Ovary (tissue), 9 donors: ENCODE results near the gene SELENOW. TPM values are rescaled to one million over a fixed set of nuclear protein-coding genes. Genes with fewer than 3 reads are reported as not detected.
A peak's percentile ranks its signal among the peaks of the same experiment; 100 is the strongest.
"Not testable (repeated sequence)": the region's sequence is repeated elsewhere in the genome, so short reads cannot be mapped to it uniquely, and the experiment has no call there.

ENCODE experiments used
- DNase-seq, 5 donors: peaks; one replicate each; pipeline ENCODE4 v3.0.0-alpha.2; 2019 to 2020
- H3K27ac ChIP-seq, 2 donors: fragments of 200-600 bp; one replicate each; pipeline versions ENCODE4 v1.5.1 to v1.8.0; 2019 to 2022
- H3K27me3 ChIP-seq: fragments of 200-600 bp; one replicate; pipeline ENCODE4 v1.8.0; 2022
- H3K36me3 ChIP-seq: fragments of 200-600 bp; sonication (generic); one replicate; pipeline ENCODE4 v1.5.1; 2019
- H3K4me1 ChIP-seq: one replicate; pipeline ENCODE4 v1.8.1; 2013; ENCODE audit warnings: mild to moderate bottlenecking, moderate library complexity; ENCODE audit not compliant: insufficient read depth
- H3K4me3 ChIP-seq: fragments of 200-600 bp; sonication (generic); one replicate; pipeline ENCODE4 v1.5.1; 2017
- H3K9me3 ChIP-seq, 2 donors: fragments of 200-600 bp in 1 of 2; sonication (generic) in 1 of 2; one replicate each; pipeline versions ENCODE4 v1.5.1 to v1.8.1; 2013 to 2019; ENCODE audit warnings: mild to moderate bottlenecking in 1 of 2, moderate library complexity in 1 of 2
- CTCF ChIP-seq, 3 donors: fragments of 450-650 bp in 2 of 3; fragments of 200-600 bp in 1 of 3; IDR thresholded peaks; one replicate each; pipeline versions ENCODE4 v1.5.1 to v1.8.0; 2016 to 2022; ENCODE audit warnings: antibody characterized with exemption in 3 of 3, mild to moderate bottlenecking in 1 of 3
- EP300 ChIP-seq: sonication (generic); formaldehyde crosslinking; IDR thresholded peaks from one replicate; pipeline ENCODE4 v1.6.1; 2017; ENCODE audit warnings: antibody characterized with exemption
- POLR2A ChIP-seq: fragments of 450-650 bp; IDR thresholded peaks from one replicate; pipeline ENCODE4 v1.6.1; 2017; ENCODE audit warnings: antibody characterized with exemption, mild to moderate bottlenecking, moderate library complexity
- WGBS, 3 donors: extraction: QIAGEN DNeasy Blood & Tissue Kit in 1 of 3; methylation state at CpG; one replicate each; pipeline versions ENCODE4 v1.1.5 to v1.1.7; 2013 to 2017; 5-methylcytosine and 5-hydroxymethylcytosine counted together
- intact Hi-C, 4 donors: fragments of 100-400 bp; cut with DNase I; formaldehyde crosslinking; loops; one replicate each; pipeline versions ENCODE4 v1.11.0 to v1.15.1; 2022 to 2023
- polyA plus RNA-seq, 2 donors: library from polyadenylated mRNA; stranded (reverse); fragments of 200-250 nt in 1 of 2; fragments of 350-450 nt in 1 of 2; fragmentation: Illumina TruSeq in 1 of 2; extraction: RNeasy Lipid Tissue Mini Kit (QIAGEN cat#74804) in 1 of 2; gene quantifications; one replicate each; pipeline ENCODE4 v1.2.3, GENCODE V29; 2013 to 2014
- total RNA-seq, 7 donors: library from RNA; depleted of rRNA in 2 of 7; stranded (reverse); fragments of >200 nt in 2 of 7; fragmentation: NEBNext Ultra II Directional in 3 of 7; extraction: Animal tissue kit (Norgen Biotek cat#: 25700) in 3 of 7; gene quantifications; one replicate each; pipeline versions ENCODE4 v1.1.0 to v1.2.4, GENCODE V29; 2016 to 2023
- donor health status: DM: no; HTN: no; CAD: no; lungs with moderate emphysema.
- donor health status: DM: no; HTN: no; CAD: no.
- donor health status: Bipolar disorder and iron deficiency.
- donor health status: DM: yes; HTN: yes; CAD: no.
- donor health status: DM: no; HTN: no; CAD: no.
- donor health status: DM: yes; HTN: yes; CAD: no.

Gene SELENOW
- total and polyA plus RNA-seq, 9 donors = 169 to 412 (median 257) TPM

- DNase-seq = no peak
- TF ChIP-seq EP300 = no peak
- TF ChIP-seq CTCF (IDR thresholded peaks at IDR 0.05) = no peak
- no peak for TF ChIP-seq POLR2A
- H3K27ac ChIP-seq = no peak overlapping the region
- 87 to 89% (median 88%) methylated on average over 6 of the region's 6 CpGs for WGBS, 3 donors
- no peaks in the 10 kb centered on the region for H3K4me1 ChIP-seq
- H3K36me3 ChIP-seq = no peaks in the 10 kb centered on the region
- no peaks in the 10 kb centered on the region for H3K9me3 ChIP-seq
- no peak overlapping the region for H3K4me3 ChIP-seq
- intact Hi-C loops = no loop called here
- H3K27me3 ChIP-seq = no peaks in the 10 kb centered on the region
These were observed 27.9 kb downstream of the SELENOW start for GRCh38 chr19:47806435-47806834.

DNA sequence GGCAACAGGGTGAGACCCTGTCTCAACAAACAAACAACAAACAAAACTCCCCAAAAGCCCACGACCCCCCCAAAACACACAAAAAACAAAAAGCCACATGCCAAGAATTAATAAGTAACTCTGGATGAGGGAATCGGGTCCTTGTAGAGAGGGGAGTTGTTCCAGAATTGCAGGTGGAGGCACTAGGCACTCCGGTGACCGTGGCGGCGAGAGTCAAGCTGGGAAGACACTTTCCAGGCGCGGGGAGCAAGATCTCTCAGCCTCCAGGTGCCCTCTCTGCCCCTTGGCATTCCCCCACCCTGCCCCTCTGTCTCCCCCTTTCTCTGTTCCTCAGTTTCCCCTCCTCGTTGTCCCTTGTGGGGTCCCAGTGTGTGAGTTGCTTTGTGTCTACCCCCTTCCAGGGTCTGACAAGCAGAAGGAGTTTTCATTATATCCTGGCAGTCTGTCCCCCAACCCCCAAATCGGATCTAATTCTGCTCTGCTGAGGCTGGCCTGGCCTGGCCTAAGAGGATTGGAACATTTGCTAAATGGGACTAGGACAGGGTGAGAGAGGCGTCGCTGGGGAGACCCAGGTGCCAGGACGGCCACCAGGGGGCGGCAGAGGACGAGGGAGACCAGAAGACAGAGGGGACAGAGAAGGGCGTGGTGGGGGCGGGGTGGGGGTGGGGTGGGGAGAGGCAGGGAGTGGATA lies 34.9 kb downstream of the SELENOW start:
- DNase-seq = peak; percentile 28 to 68 (median 52)
- no peak overlapping the region for H3K27ac ChIP-seq

GRCh38 chr19:47813995-47814328 lies 35.5 kb downstream of the SELENOW start:
- WGBS, 3 donors = 58 to 60% (median 58%) methylated on average over 7 of the region's 7 CpGs
- TF ChIP-seq POLR2A (no peak), EP300 (no peak)
- no peak for DNase-seq
- H3K9me3 ChIP-seq = no peaks in the 10 kb centered on the region
- H3K36me3 ChIP-seq = no peaks in the 10 kb centered on the region
- no peak overlapping the region for H3K27ac ChIP-seq
- H3K4me1 ChIP-seq = no peaks in the 10 kb centered on the region
- intact Hi-C loops = no loop called here
- H3K27me3 ChIP-seq = no peaks in the 10 kb centered on the region
- H3K4me3 ChIP-seq = no peak overlapping the region

More for the DNA sequence above, 34.9 kb downstream of the SELENOW start:
- Histone ChIP-seq H3K4me3 (no peak overlapping the region), H3K36me3 (no peaks in the 10 kb centered on the region), H3K4me1 (no peaks in the 10 kb centered on the region), H3K9me3 (no peaks in the 10 kb centered on the region), H3K27me3 (no peaks in the 10 kb centered on the region)
- 36 to 41% (median 37%) methylated on average over 17 of the region's 17 CpGs for WGBS, 3 donors
- no peak for TF ChIP-seq POLR2A
- TF ChIP-seq CTCF (IDR thresholded peaks at IDR 0.05) = no peak
- no peak for TF ChIP-seq EP300
- intact Hi-C loops = no loop called here

DNA sequence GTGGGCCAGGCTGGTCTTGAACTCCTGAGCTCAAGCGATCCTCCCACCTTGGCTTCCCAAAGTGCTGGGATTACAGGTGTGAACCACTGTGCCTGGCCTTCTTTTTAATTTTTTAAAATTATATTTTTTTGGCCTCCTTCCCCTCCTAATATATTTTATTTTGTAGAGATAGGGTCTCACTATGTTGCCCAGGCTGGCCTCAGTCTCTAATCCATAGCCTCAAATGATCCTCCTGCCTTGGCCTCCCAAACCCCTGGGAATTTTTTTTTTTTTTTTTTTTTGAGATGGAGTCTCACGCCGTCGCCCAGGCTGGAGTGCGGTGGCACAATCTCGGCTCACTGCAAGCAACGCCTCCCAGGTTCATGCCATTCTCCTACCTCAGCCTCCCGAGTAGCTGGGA lies 37.8 kb downstream of the SELENOW start:
- 93% methylated on average over 8 of the region's 8 CpGs for WGBS, 3 donors
- intact Hi-C loops = not testable (repeated sequence)

GRCh38 chr19:47818221-47818620 lies 39.7 kb downstream of the SELENOW start:
- H3K4me1 ChIP-seq, H3K27ac ChIP-seq, H3K36me3 ChIP-seq, H3K4me3 ChIP-seq, DNase-seq, intact Hi-C loops, H3K9me3 ChIP-seq, H3K27me3 ChIP-seq: not testable (repeated sequence)
- 88 to 89% (median 88%) methylated on average over 1 of the region's 1 CpG for WGBS, 3 donors

More for the DNA sequence above, 37.8 kb downstream of the SELENOW start:
- not testable (repeated sequence) for H3K27me3 ChIP-seq, H3K36me3 ChIP-seq, H3K4me1 ChIP-seq, H3K4me3 ChIP-seq, H3K27ac ChIP-seq, H3K9me3 ChIP-seq, DNase-seq

DNA sequence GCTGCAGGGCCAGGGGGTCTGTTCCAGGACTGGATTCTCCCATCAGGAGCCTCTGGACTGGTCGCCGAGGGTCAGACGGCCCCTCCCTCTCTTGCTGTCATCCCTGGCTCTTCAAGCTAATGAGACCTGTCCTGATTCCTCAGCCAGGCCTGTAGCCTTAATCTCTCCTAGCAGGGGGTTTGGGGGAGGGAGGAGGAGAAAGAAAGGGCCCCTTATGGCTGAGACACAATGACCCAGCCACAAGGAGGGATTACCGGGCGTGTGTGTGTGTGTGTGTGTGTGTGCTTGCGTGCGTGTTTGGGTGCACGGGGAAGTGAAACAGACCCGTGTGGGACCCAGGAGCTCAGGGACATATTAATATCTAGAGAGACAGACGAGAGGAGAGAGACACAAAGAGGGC lies 41.4 kb downstream of the SELENOW start:
- TF ChIP-seq POLR2A = no peak
- TF ChIP-seq CTCF (IDR thresholded peaks at IDR 0.05) = no peak
- TF ChIP-seq EP300 = no peak
- Histone ChIP-seq H3K4me1 (no peaks in the 10 kb centered on the region), H3K9me3 (no peaks in the 10 kb centered on the region), H3K36me3 (no peaks in the 10 kb centered on the region), H3K4me3 (no peak overlapping the region), H3K27me3 (no peaks in the 10 kb centered on the region), H3K27ac (no peak overlapping the region)
- no peak for DNase-seq
- intact Hi-C loops = no loop called here
- 12 to 20% (median 13%) methylated on average over 10 of the region's 10 CpGs for WGBS, 3 donors
